ENCODE results near the gene SHC2. TPM values are rescaled to one million over a fixed set of nuclear protein-coding genes. Genes with fewer than 3 reads are reported as not detected.
"Not testable (repeated sequence)": the region's sequence is repeated elsewhere in the genome, so short reads cannot be mapped to it uniquely, and the experiment has no call there.

Gene SHC2
- total and polyA plus RNA-seq, 2 of the 8 experiments (the other 6 are each of a cell fraction or from before 2014, with no cell fraction given) = 4.4 to 7.3 TPM

DNA sequence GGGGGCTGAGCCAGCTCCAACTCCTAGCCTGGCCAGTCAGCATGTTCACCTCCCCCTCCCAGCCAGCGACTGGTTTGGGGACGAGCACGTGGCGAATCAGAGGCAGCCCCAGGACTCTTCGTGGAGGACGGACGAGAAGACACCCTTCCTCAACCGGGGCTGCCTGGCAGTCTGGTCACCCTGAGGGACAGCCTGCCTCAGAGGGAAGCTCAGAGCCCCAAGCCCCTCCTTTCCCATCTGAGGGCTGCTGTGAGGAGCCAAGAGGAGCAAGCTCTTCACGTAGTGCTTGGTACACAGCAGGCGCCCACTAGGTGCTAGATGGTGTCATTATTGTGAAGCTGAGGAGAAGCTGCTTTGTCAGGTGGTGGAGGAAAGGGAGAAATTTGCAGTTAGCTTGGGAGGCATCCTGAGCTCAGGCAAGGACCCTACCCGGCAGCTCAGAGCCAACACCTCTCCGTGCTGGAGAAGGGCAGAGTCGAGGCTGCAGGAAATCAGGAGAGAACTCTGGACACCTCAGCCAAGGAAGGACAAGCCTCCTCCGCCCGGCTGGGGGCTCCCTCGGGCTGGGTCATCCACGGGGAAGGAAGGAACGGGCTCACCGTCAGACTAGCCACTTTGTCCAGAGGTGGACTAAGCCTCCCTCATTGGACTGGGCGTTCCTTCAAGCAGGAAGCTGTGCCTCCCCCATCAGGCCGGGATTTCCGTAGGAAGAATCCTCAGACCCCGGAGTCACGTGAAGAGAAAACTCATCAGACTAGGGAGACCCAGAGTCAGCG is 37.0 kb downstream of the SHC2 start (continued):
- TF ChIP-seq ASH2L (IDR thresholded peaks at IDR 0.05; ENCODE audit: low read length) = no peak
- TF ChIP-seq, protein P1, sequence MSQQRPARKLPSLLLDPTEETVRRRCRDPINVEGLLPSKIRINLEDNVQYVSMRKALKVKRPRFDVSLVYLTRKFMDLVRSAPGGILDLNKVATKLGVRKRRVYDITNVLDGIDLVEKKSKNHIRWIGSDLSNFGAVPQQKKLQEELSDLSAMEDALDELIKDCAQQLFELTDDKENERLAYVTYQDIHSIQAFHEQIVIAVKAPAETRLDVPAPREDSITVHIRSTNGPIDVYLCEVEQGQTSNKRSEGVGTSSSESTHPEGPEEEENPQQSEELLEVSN (IDR thresholded peaks at IDR 0.05) = no peak
- no peak for TF ChIP-seq YY1 (IDR thresholded peaks at IDR 0.05; ENCODE audit: low read depth, low read length)
- no peak for TF ChIP-seq RNF2 (IDR thresholded peaks at IDR 0.05; ENCODE audit: borderline replicate concordance, low read depth, low read length, missing control alignments, poor library complexity, severe bottlenecking)
- no peak for TF ChIP-seq KDM1A (IDR thresholded peaks at IDR 0.05; ENCODE audit: borderline replicate concordance, low read length)
- no peak for TF ChIP-seq MAFK (IDR thresholded peaks at IDR 0.05; ENCODE audit: low read depth, low read length)
- TF ChIP-seq ZNF274 (IDR thresholded peaks at IDR 0.05; ENCODE audit: borderline replicate concordance, extremely low read depth, low read length) = no peak
- no peak for TF ChIP-seq JUN (IDR thresholded peaks at IDR 0.05; ENCODE audit: low read depth, low read length)

DNA sequence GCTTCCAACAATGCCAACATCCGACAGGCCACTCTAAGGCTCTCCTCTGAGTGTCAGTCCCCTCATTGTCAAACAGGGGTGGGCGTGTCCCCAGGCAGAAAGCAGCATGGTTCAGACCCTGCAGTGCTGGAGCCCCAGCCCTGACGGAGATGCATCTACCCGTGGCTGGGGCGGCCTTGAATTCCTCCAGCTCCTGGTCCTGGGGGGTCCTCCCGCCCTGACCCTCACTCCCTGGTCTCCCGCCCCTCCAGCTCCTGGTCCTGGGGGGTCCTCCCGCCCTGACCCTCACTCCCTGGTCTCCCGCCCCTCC is 38.0 kb downstream of the SHC2 start:
- H2AK5ac ChIP-seq (ENCODE audit: low read depth, low read length); H3K4me3 ChIP-seq (ENCODE audit: extremely low read depth in 1 of 4, insufficient read depth in 2 of 4, low read depth in 3 of 4, low read length in 4 of 4); H2BK5ac ChIP-seq (ENCODE audit: low read depth, low read length); H2AFZ ChIP-seq (ENCODE audit: low read length); DNase-seq (ENCODE audit: low read depth in 1 of 2, low spot score in 2 of 2); H4K8ac ChIP-seq (ENCODE audit: extremely low read depth, insufficient read depth, low read length); H3K4ac ChIP-seq (replicated peaks; ENCODE audit: insufficient read length, low read depth, low read length); POLR2A ChIA-PET (ENCODE audit: partially characterized antibody); H3K18ac ChIP-seq (ENCODE audit: extremely low read depth, low read length); H3K27ac ChIP-seq (ENCODE audit: low read depth, low read length); H3K36me3 ChIP-seq (ENCODE audit: control insufficient read depth in 2 of 4, insufficient read depth in 4 of 4, low read length in 3 of 4); H3K79me1 ChIP-seq (ENCODE audit: low read depth, low read length); H3K56ac ChIP-seq (replicated peaks; ENCODE audit: insufficient read length, low read depth, low read length); H4K20me1 ChIP-seq (replicated peaks in 1 of 2; ENCODE audit: control insufficient read depth in 1 of 2, insufficient read depth in 2 of 2, low read length in 2 of 2); H2BK12ac ChIP-seq (ENCODE audit: low read depth, low read length); H2BK120ac ChIP-seq (replicated peaks; ENCODE audit: low read depth, low read length); H3K23ac ChIP-seq (ENCODE audit: insufficient read length); H3K14ac ChIP-seq (ENCODE audit: insufficient read length); H4K5ac ChIP-seq (ENCODE audit: insufficient read length, low read depth, low read length); H3K4me1 ChIP-seq (replicated peaks in 1 of 4; ENCODE audit: control insufficient read depth in 3 of 4, insufficient read depth in 4 of 4, low read length in 3 of 4); H2BK20ac ChIP-seq (ENCODE audit: low read length); FAIRE-seq; H3K79me2 ChIP-seq (ENCODE audit: control insufficient read depth in 1 of 2, insufficient read depth in 2 of 2, low read length in 2 of 2); H4K91ac ChIP-seq (replicated peaks; ENCODE audit: insufficient read length, low read length); H3K9me3 ChIP-seq (ENCODE audit: insufficient read depth in 2 of 2, low read depth in 1 of 2, low read length in 1 of 2); H3K27me3 ChIP-seq (replicated peaks in 1 of 4; ENCODE audit: control insufficient read depth in 3 of 4, extremely low read depth in 1 of 4, insufficient read depth in 3 of 4, low read length in 3 of 4); H3K23me2 ChIP-seq (ENCODE audit: low read depth, low read length); H3K4me2 ChIP-seq (ENCODE audit: insufficient read depth in 1 of 2, low read depth in 2 of 2, low read length in 2 of 2); H3K9ac ChIP-seq (replicated peaks in 1 of 4; ENCODE audit: extremely low read depth in 1 of 4, low read depth in 3 of 4, low read length in 3 of 4); H2BK15ac ChIP-seq (ENCODE audit: low read length): not testable (repeated sequence)
- CTCF ChIA-PET (ENCODE audit: partially characterized antibody) = interaction anchor here (1.1 to 1.4 kb wide), 3 partner anchors 13 to 57 kb away, joined by 3 to 4 read pairs (median 4); no protein-coding TSS in a partner anchor
- 54% methylated on average over 4 of the region's 9 CpGs; no CpG with 5 or more reads in 1 of the 2 experiments for WGBS, 2 experiments (ENCODE audit: extremely low coverage in 1 of 2, insufficient coverage in 1 of 2, insufficient read length in 1 of 2, insufficient replicate concordance in 2 of 2, low coverage in 1 of 2, low lambda C conversion rate in 2 of 2, missing lambda C conversion rate in 1 of 2)

Measured in H1 (cell line).